ENCODE measurements around the gene ANKZF1.

The ANKZF1 gene

GRCh38 chr2:219284501-219285372 is 55.1 kb downstream of the ANKZF1 start:
- DNase-seq = no peak

DNA sequence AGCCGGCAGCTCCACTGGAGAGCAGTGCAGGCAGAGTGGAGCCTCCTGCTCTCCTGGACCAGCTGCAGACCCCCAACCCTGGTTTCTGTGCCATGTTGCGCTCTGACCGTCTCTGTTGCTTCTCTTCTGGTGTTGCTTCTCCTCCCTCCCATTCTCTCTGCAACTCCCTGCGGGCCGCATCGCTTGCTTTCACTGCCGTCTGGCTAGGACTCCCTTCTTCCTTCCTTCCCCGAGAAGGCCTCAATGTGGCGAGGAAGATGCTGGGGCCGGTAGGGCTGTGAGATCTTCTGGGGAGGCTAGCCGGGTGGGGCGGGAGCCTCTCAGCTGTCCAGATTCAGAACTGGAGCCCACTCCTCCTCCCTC is 55.7 kb downstream of the ANKZF1 start:
- no peak for DNase-seq

DNA sequence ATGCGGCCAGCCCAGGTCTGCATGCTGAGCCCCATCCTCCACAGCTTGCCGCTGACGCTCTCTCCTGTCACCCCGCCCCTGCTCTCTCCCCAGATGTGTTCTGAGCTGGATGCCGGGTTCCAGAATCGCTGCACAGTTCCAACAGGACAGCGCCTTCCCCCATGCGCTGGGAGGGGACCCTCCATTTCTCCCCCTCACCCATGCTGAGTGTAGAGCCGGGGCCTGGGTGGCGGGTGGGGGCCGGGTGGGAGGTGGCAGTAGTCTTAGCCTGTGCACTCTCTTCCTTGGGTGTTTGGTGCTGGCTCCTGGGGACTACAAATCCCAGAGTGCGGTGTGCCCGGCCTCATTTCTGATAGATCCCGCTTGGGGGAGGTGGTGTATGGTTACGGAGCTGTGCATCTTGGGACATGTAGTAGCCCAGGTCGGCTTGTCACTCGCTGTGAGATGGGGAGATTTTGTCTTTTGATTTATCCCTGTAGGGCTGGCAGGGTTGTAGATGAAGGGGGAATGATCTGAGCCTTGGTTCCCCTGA is 56.4 kb downstream of the ANKZF1 start:
- no peak for DNase-seq

All from RPMI8226 (cell line).